ENCODE data around the gene ALS2CL.

ALS2CL gene

GRCh38 chr3:46714728-46715506, 21.4 kb upstream of the ALS2CL start:
- TF ChIP-seq, protein P1, sequence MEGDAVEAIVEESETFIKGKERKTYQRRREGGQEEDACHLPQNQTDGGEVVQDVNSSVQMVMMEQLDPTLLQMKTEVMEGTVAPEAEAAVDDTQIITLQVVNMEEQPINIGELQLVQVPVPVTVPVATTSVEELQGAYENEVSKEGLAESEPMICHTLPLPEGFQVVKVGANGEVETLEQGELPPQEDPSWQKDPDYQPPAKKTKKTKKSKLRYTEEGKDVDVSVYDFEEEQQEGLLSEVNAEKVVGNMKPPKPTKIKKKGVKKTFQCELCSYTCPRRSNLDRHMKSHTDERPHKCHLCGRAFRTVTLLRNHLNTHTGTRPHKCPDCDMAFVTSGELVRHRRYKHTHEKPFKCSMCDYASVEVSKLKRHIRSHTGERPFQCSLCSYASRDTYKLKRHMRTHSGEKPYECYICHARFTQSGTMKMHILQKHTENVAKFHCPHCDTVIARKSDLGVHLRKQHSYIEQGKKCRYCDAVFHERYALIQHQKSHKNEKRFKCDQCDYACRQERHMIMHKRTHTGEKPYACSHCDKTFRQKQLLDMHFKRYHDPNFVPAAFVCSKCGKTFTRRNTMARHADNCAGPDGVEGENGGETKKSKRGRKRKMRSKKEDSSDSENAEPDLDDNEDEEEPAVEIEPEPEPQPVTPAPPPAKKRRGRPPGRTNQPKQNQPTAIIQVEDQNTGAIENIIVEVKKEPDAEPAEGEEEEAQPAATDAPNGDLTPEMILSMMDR (conservative IDR thresholded peaks at IDR 0.05; ENCODE audit: low read depth, low read length) = no peak
- DNase-seq (ENCODE audit: low read depth) = no peak
- no peak overlapping the region for H3K4me3 ChIP-seq (ENCODE audit: low read length)

- H3K4me3 ChIP-seq (ENCODE audit: low read length) = no peak overlapping the region
- TF ChIP-seq, protein P1 (conservative IDR thresholded peaks at IDR 0.05; ENCODE audit: low read depth, low read length) = no peak
- DNase-seq (ENCODE audit: low read depth) = no peak
Measured at GRCh38 chr3:46713898-46714552, 20.5 kb upstream of the ALS2CL start.

DNA sequence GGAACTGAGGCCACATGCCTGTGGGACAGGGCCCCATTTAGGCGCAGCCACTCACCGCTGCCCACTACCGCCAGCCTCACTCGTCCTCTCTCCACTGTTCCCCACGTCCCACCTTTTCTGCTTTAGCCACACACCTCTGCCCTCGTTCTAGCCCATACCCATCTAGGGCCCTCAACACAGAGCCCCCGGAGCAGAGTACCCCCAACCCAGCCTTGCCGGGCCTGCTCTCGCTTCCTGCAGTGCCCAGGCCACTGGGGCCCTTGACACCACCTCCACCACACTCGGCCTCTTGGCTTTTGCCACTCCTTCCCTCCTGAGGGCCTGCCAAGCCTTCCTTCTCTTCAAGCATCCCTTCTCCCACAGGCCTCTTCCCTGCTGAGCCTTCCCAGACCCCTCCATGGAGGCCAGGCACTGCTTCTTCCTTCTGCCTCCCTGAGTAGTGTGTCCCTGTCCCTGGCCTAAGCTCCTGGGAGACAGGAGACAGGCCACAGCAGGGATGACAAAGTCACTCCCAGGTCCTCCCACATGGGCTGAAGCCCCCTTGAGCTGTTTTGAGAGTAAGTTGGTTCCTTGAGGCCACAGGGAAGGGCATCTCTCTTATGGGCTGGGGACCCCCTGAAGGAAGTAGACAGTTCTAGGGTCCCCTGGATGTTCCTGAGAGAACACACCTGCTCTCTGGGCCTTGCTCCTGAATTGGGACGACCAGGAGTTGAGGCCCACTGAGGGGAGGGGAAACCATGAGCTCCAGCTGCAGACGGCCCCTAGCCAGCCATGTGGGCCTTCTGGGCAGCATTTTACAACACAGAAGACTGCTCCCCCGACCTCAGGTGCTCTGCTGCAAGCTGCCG, 19.8 kb upstream of the ALS2CL start:
- DNase-seq (ENCODE audit: low read depth) = no peak
- no peak overlapping the region for H3K4me3 ChIP-seq (ENCODE audit: low read length)
- TF ChIP-seq, protein P1 (conservative IDR thresholded peaks at IDR 0.05; ENCODE audit: low read depth, low read length) = no peak

- TF ChIP-seq, protein P1 (conservative IDR thresholded peaks at IDR 0.05; ENCODE audit: low read depth, low read length) = no peak
- H3K4me3 ChIP-seq (ENCODE audit: low read length) = no peak overlapping the region
- no peak for DNase-seq (ENCODE audit: low read depth)
Measured at GRCh38 chr3:46712191-46713049, 18.9 kb upstream of the ALS2CL start.

DNA sequence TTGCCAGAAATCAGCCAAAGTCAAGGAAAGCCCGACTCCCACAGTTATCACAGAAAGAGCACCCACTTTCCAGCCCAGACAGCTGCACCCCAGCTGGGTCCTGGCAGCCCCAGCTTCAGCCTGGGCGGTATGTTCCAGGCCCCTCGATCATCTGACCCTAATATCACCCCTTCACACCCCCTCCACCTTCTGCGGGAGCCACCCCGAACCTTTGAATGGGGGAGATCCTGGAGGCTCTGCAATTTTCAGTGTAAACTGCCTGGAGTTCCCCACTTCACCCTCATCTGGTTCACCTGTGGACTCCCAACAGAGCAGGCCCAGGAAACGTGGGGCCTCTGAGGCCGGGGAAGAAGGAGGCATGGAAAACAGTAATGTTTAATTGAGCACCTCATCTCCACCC, 18.3 kb upstream of the ALS2CL start:
- DNase-seq (ENCODE audit: low read depth) = no peak
- TF ChIP-seq, protein P1 (conservative IDR thresholded peaks at IDR 0.05; ENCODE audit: low read depth, low read length) = no peak
- H3K4me3 ChIP-seq (ENCODE audit: low read length) = no peak overlapping the region

- H3K4me3 ChIP-seq (ENCODE audit: low read length) = no peak overlapping the region
- TF ChIP-seq, protein P1 (conservative IDR thresholded peaks at IDR 0.05; ENCODE audit: low read depth, low read length) = no peak
- no peak for DNase-seq (ENCODE audit: low read depth)
Measured at GRCh38 chr3:46711305-46711704, 17.8 kb upstream of the ALS2CL start.
